ENCODE measurements around the gene MYT1.

Gene MYT1

DNA sequence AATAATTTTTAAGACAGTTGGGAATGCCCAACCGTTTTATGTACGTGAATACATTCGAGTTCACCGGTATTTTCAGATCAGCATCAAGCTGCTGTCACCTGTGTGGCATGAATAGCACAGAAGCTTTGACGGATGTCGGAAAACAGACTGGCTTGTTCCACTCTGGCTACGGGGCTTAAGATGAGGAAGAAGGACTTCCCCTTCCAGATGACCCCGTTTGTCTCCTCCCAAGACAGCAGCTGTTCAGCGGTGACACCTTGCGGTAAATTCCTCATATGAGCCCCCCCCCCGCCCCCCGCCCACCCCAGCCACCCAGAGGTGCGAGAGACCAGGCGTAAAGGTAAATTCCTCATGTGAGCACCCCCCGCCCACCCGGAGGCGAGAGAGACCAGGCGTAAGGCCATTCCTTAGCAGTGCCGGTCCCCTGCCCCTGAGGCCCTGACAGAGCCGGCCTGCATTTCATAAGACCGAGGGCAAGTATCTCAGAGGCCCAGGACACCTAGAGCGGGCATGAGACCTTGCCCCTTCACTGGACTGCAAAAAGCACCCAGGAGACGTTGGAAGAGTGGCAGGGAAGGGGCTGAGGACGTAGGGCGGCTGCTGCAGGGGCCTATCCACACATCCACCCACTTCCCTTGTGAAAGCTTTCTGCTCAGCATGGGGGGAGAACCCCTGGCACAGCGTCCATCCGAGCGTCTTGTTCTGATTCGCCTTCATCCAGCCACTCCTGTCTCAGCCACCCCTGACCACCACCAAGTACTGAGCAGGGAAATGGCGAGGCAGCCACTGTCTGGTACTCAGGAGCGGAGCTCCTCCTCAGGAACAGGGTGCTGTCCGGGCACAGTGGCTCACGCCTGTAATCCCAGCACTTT is 84.0 kb downstream of the MYT1 start:
- no peak for DNase-seq (ENCODE audit: low read depth)

DNA sequence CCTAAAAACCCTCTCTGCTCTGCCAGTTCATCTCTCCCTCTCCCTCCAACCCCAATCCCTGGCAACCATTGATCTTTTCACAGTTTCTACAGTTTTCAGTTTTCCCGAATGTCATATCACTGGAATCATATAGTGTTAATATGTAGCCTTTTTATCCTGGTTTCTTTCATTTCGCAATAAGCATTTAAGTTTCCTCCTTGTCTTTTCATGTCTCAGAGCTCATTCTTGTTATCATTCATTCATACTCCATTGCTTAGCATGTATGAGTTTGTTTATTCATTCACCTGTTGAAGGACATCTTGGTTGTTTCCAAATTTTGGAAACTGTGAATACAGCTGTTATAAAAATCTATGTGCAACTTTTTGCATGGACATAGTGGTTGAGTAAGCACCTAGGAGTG is 85.8 kb downstream of the MYT1 start:
- no peak for DNase-seq (ENCODE audit: low read depth)

DNA sequence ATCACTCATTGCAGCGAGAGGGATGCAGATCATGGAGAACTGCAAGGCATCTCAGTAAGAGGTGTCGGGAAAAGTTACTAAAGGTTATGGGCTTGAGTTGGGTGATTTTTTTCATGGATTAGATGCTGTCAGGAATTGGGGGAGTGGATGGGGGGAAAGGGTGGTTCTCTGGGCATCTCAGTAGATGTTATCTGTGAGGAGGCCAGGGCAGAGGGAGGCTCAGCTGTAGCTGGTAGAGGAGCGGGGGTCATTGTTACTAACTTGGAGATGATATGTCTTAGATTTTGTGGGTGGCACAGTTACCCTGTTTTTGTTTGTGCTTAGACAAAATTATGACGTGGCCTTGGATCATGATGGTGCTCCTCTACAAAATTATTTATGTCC is 88.7 kb downstream of the MYT1 start:
- DNase-seq (ENCODE audit: low read depth) = no peak

DNA sequence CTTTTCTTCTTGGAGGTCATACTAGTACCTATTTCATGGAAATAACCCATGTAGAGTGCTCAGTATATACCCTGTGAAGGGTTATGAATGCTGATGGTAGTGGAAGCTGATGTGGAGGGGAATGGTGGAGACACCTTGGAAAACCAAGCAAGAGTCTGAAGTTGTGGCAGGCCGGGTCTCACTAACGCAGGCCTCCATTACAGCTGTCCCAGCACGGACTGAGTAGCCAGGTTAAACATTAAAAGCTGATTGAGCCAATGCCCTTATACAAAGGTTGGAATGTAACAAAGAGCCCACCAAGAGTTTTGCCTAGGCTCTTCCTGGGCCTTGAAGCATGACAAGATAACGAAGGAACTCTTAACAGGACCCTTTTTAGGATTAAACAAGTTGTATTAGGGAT is 89.2 kb downstream of the MYT1 start:
- no peak for DNase-seq (ENCODE audit: low read depth)

GRCh38 chr20:64254156-64254555 is 89.9 kb downstream of the MYT1 start:
- DNase-seq (ENCODE audit: low read depth) = no peak

DNA sequence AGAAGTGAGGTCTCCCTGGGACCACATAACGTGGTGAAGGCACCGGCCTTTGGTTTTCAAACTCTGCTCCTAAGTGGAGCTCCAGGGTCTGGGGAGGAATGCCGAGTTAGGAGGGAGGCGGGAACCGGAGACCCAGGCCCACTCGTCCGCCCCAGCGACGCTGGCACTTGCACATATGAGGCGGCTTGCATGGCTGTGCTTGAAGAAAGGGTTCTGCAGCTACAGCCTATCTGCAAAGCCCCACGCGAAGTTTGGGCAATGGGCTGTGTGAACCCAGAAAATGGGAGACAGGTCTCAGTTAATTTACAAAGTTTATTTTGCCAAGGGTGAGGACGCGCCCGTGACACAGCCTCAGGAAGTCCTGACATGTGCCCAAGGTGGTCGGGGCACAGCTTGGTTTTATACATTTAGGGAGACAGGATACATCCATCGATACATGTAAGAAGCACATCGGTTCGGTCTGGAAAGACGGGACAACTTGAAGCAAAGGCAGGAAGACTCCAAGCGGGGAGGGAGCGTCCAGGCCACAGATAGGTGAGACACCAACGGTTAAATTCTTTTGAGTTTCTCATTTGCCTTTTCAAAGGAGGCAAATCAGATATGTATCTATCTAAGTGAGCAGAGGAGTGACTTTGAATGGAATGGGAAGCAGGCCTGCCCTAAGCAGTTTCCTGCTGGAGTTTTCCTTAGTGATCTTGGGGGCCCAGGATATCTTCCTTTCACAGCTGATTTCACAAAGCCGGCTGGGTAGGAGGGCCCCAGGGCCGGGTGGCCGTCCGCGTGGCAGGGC is 90.5 kb downstream of the MYT1 start:
- DNase-seq (ENCODE audit: low read depth) = no peak

- DNase-seq (ENCODE audit: low read depth) = peak; percentile 82
Observed at GRCh38 chr20:64255361-64256281, 91.4 kb downstream of the MYT1 start, which contains the start of gene PCMTD2. Gene PCMTD2 (plus strand): TSS chr20:64255748. CDS start chr20:64259966, 4,218 bp downstream.

DNA sequence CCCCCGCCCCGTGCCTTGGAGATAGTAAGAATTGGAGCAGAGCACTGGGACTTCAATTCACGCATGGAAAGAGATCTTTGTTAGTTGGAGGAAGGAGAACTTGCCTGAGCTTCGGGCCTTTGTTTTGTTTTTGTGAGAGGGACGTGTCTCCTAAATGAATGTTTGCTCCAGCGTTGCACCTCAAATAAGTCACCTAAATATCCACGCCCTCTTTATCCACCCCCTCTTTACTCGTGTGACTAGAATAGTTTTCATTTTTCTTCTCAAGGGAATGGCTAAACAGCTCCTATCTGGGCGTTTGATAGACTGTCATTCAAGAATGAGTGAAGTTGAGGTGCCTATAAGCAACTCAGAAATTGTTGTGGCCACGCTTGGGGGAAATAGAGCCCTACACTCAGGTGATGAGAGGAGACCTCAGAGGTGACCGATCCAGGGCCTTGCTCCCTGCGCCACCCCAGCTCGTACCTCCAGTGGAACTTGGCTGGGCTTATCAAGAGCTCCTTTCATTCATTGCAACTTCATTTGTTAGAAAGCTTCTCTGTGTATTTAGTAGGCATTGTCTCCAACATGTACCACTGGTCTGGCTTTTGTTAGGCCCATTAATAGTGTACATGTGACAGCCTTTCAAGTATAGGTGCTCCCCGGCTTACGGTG is 92.2 kb downstream of the MYT1 start:
- DNase-seq (ENCODE audit: low read depth) = no peak

DNA sequence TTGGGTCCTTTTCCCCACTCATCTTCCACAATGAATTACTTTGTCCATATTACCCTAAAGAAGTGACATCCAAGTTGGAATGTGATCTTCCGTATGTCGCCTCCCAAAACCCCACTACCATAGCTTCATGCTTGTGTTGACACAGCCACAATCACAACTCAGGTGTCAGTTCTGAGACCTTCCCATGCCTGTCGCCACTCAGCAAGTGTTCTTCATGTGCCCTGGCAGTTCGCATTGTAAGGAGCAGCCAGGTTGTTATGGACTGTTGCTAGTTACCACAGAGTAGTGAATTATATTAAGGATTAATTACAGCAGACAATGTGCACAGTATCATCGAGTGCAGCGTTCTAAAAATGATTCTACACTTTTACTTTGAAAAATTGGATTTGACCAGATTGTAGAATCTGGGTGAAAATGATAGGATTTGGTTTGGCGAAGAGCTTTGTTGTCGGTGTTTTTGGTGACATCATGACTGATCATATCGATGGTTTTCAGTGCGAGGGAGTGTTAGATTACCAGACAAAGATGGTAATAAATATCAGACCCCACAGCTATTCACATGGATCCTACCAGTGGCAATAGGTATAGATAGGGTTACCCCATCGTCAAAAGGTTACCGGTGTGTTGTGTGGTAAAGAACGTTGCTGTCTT is 93.0 kb downstream of the MYT1 start:
- no peak for DNase-seq (ENCODE audit: low read depth)

GRCh38 chr20:64258071-64258823 is 94.0 kb downstream of the MYT1 start:
- DNase-seq (ENCODE audit: low read depth) = no peak

DNA sequence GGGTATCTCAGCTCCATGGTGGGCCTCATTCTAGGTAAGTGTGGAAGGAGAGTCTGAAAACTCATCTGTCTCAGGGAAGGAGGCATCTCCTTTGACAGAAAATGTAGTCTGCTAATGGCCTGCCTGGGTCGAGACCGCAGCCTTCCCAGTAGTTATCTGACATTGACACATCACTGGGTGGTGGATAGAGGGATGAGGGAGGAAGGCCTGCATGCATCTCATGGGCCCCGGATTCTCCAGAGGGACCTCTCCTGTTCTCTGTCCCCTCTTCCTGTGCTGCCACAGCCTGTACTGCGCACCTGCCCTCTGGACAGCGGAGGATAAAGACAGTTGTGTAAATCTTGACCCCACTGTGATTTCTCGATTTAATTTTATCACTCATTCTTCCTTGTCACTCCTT is 96.0 kb downstream of the MYT1 start:
- no peak for DNase-seq (ENCODE audit: low read depth)

DNA sequence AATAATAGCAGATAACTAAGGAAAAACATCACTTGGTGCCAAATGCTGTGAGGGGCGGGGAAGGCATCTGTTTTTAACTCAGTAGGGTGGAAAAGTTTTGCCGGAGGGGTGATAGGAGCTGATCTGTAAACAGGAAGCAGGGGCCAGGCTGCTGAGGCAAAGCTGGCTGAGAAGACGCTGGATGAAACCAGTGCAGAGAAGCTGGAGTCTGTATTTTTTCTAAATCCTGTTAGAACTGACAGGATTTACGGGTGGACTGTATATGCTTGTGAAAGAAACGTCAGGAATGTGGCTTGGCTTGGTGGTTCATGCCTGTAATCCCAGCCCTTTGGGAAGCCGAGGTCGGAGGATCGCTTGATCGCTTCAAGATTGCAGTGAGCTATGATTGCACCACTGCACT is 96.9 kb downstream of the MYT1 start:
- no peak for DNase-seq (ENCODE audit: low read depth)

GRCh38 chr20:64264091-64264490 is 99.8 kb downstream of the MYT1 start:
- DNase-seq (ENCODE audit: low read depth) = no peak

- no peak for DNase-seq (ENCODE audit: low read depth)
Observed at GRCh38 chr20:64265201-64265600, 100.9 kb downstream of the MYT1 start.

- no peak for DNase-seq (ENCODE audit: low read depth)
Observed at GRCh38 chr20:64266988-64267387, 102.7 kb downstream of the MYT1 start.

- DNase-seq (ENCODE audit: low read depth) = no peak
Observed at GRCh38 chr20:64268174-64268573, 103.9 kb downstream of the MYT1 start.

GRCh38 chr20:64269604-64270411 is 105.6 kb downstream of the MYT1 start:
- no peak for DNase-seq (ENCODE audit: low read depth)

DNA sequence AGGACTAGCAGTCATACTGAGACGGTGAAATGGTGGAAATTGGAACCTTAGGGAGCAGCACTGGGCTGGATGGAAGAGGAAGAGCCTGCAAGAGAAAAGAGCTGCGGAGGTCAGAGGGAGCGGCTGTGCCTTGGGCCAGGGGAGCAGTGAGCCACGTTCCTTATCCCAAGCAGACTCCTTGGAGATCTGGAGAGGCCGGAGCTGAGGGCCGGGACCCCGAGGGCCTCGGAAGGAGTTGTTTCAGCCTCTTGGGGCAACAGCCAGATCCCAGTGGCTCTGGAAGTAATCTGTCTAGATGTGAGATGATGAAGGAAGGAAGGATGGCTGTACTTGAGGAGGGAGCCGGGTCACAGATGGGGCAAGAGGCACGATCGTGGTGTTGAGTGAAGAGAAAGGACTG is 107.4 kb downstream of the MYT1 start:
- no peak for DNase-seq (ENCODE audit: low read depth)

DNA sequence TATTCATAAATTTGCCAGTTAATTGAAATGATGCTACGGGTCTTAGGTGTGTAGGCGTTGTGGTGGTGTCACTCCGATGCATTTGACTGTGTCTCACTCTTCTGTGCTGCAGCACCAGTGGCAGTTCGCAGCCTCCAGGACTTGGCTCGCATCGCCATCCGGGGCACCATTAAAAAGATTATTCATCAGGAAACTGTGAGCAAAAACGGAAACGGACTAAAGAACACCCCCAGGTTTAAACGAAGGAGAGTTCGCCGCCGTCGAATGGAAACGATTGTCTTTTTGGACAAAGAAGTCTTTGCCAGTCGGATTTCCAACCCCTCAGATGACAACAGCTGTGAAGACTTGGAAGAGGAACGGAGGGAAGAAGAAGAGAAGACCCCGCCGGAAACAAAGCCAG is 108.9 kb downstream of the MYT1 start:
- DNase-seq (ENCODE audit: low read depth) = no peak

DNA sequence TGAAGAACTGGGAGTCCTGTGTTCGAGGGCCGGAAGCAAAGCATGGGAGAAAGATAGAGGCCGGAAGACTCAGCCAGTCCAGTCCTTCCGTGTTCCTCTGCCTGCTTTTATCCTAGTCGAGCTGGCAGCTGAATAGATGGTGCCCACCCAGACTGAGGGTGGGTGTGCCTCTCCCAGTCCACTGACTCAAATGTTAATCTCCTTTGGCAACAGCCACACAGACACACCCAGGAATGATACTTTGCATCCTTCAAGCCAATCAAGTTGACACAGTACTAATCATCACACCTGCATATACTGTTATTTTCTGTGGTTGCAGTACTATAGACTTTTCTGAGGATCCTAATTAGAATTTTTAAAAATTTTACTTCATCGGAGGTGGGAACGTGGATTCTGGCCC is 112.6 kb downstream of the MYT1 start:
- no peak for DNase-seq (ENCODE audit: low read depth)

Data from activated T-cell treated with anti-CD3 and anti-CD28 coated beads for 24 hours (primary cell).